H1 (cell line): ENCODE results near the gene CCDC137. TPM values are rescaled to one million over a fixed set of nuclear protein-coding genes. Genes with fewer than 3 reads are reported as not detected.

Experiments
- EGR1 ChIP-seq: IDR thresholded peaks from 2 replicates; pipeline ENCODE4 v1.6.1; 2011; ENCODE audit warnings: low read depth, low read length, borderline replicate concordance
- JUN ChIP-seq: IDR thresholded peaks from 2 replicates; pipeline ENCODE4 v1.6.1; 2011; ENCODE audit warnings: low read depth, mild to moderate bottlenecking, improper control_type of control experiment, low read length
- MAFK ChIP-seq: IDR thresholded peaks from 2 replicates; pipeline ENCODE4 v1.6.1; 2012; ENCODE audit warnings: low read depth, mild to moderate bottlenecking, improper control_type of control experiment, low read length
- MAX ChIP-seq: IDR thresholded peaks from 2 replicates; pipeline ENCODE4 v1.6.1; 2012; ENCODE audit warnings: inconsistent platforms
- SIN3A ChIP-seq, 2 experiments: IDR thresholded peaks in 1 of 2; conservative IDR thresholded peaks in 1 of 2; 2 replicates each; pipeline ENCODE4 v1.6.1; 2011 to 2012; ENCODE audit warnings: low read length in 2 of 2, improper control_type of control experiment in 1 of 2, low read depth in 1 of 2, mild to moderate bottlenecking in 1 of 2
- SRF ChIP-seq: IDR thresholded peaks from 2 replicates; pipeline ENCODE4 v1.6.1; 2011; ENCODE audit warnings: mild to moderate bottlenecking, low read depth, low read length, moderate library complexity
- TEAD4 ChIP-seq: IDR thresholded peaks from 2 replicates; pipeline ENCODE4 v1.6.1; 2012; ENCODE audit warnings: low read depth, low read length, inconsistent platforms, mixed read lengths
- polyA plus RNA-seq, 7 experiments: library from polyadenylated mRNA; depleted of rRNA in 3 of 7; stranded (reverse) in 5 of 7; unstranded in 2 of 7; fragments of >200 nt in 5 of 7; fragments of 200-250 nt in 2 of 7; gene quantifications; 1 replicate in 5 of 7; 2 replicates in 1 of 7; 4 replicates in 1 of 7; pipeline versions ENCODE4 v1.2.1 to v1.2.3, GENCODE V29; 2011 to 2013; ENCODE audit warnings: missing spikeins in 2 of 7, mixed read lengths in 2 of 7
- total RNA-seq: library from RNA; stranded (reverse); fragmentation: NEBNext Ultra II Directional; extraction: Animal tissue kit (Norgen Biotek cat#: 25700); gene quantifications from 2 replicates; pipeline ENCODE4 v1.2.1, GENCODE V29; 2021

Gene CCDC137
- total and polyA plus RNA-seq, 2 of the 8 experiments (the other 6 are each of a cell fraction or from before 2014, with no cell fraction given), result 17.6 to 38.6 TPM

- TF ChIP-seq SRF (no peak), SIN3A (conservative IDR thresholded peaks at IDR 0.05 in 1 of 2, IDR thresholded peaks at IDR 0.05 in 1 of 2; ENCODE audit: low read depth in 1 of 2, low read length in 2 of 2) (no peak), MAX (no peak), EGR1 (no peak), JUN (no peak), TEAD4 (no peak), MAFK (no peak)
Measured at GRCh38 chr17:81648013-81648706, 18.4 kb upstream of the CCDC137 start (continued).
